GM15510 (cell line): ENCODE data around the gene HOXC11.

Source experiments
- POLR2A ChIP-seq: IDR thresholded peaks from 3 replicates; pipeline ENCODE4 v1.6.1; 2011; ENCODE audit warnings: borderline replicate concordance; ENCODE audit not compliant: insufficient read length; ENCODE audit errors: extremely low read depth

The HOXC11 gene

DNA sequence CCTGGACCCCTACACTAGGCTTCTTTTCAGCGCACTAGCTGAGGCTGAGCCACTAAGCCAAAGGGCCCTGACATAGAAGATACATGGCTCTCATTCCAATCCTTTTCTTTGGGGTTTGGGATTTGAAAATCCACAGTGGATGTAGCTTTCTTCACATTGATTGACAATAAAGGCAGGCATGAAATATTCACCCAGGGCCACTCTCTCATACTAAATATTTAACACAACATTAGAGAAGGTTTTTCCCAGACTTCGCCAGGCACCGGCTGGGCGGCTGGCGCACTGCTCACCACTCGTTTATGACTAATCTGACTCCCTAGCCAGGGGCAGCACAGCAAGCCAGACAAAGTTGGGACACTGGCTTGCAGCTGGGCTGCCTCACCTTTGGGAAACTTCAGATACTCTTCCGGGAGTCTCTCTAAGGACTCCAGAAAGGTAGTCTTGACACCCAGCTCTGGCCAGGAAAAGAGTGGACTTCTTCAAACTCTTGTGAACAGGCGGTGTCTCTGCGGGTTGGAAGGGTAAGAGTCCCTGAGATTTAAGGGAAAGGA lies 699 bp upstream of the HOXC11 start:
- no peak for TF ChIP-seq POLR2A

DNA sequence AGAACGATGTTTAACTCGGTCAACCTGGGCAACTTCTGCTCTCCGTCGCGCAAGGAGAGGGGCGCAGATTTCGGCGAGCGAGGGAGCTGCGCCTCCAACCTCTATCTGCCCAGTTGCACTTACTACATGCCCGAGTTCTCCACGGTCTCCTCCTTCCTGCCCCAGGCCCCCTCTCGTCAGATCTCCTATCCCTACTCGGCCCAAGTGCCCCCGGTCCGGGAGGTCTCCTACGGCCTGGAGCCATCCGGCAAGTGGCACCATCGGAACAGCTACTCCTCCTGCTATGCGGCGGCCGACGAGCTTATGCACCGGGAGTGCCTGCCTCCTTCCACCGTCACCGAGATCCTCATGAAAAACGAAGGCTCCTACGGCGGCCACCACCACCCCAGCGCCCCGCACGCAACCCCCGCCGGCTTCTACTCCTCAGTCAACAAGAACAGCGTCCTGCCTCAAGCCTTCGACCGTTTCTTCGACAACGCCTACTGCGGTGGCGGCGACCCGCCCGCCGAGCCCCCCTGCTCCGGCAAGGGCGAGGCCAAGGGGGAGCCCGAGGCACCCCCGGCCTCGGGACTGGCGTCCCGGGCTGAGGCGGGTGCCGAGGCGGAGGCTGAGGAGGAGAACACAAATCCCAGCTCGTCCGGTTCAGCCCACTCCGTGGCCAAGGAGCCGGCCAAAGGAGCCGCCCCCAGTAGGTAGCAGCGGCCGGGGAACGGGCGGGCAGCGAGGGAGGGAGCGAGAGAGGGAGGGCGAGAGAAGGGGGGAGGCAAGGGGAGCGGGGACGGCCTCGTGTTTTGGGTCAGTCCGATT lies 513 bp downstream of the HOXC11 start:
- TF ChIP-seq POLR2A, result no peak

- no peak for TF ChIP-seq POLR2A
Observed at GRCh38 chr12:53974084-53975063, 1.4 kb downstream of the HOXC11 start, which contains the start of gene HOTAIR. Gene HOTAIR (minus strand): TSS chr12:53974954.

DNA sequence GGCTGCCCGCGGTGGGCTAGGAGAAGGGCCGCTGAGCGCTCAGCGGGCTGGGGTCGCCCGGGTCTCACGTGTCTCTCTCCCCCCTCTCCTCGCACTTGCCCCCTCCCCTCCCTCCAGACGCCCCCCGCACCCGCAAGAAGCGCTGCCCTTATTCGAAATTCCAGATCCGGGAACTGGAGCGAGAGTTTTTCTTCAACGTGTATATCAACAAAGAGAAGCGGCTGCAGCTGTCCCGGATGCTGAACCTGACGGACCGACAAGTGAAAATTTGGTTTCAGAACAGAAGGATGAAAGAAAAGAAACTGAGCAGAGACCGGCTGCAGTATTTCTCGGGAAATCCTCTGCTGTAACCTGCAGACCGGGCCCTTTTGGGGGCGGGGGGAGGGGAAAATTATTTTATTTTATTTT lies 2.1 kb downstream of the HOXC11 start:
- TF ChIP-seq POLR2A, result no peak

- TF ChIP-seq POLR2A, result no peak
Observed at GRCh38 chr12:53975479-53976152, 2.7 kb downstream of the HOXC11 start.

DNA sequence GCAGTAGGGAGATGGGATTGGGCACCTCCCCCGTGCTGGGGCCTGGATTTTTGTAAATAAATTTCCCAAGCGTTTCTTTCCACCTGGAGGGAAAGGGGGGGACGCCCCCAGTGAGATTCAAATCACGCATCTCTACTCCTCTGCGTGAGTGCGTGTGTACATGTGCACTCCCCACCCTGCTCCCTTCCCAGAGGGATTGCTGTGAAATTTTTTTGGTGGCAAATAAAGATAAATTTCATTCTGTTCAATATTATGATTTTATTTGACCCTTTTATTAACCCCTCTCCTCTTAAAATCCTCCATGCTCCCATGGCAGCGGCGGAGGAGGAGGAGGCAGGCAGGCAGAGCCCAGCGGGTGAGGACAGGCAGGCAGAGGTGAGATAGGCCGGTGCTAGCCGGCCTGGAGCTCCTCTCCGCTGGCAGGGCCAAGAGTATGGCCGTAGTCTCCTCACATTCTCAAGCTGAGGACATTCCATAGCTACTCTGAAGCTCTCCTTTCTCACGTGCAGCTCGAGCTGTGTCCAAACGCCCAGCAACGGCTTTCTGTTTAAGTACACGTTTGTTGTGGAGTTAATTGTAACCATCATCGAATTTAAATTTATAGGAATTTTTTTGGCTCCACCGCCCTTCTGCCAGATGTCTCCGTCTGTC lies 3.4 kb downstream of the HOXC11 start:
- no peak for TF ChIP-seq POLR2A

DNA sequence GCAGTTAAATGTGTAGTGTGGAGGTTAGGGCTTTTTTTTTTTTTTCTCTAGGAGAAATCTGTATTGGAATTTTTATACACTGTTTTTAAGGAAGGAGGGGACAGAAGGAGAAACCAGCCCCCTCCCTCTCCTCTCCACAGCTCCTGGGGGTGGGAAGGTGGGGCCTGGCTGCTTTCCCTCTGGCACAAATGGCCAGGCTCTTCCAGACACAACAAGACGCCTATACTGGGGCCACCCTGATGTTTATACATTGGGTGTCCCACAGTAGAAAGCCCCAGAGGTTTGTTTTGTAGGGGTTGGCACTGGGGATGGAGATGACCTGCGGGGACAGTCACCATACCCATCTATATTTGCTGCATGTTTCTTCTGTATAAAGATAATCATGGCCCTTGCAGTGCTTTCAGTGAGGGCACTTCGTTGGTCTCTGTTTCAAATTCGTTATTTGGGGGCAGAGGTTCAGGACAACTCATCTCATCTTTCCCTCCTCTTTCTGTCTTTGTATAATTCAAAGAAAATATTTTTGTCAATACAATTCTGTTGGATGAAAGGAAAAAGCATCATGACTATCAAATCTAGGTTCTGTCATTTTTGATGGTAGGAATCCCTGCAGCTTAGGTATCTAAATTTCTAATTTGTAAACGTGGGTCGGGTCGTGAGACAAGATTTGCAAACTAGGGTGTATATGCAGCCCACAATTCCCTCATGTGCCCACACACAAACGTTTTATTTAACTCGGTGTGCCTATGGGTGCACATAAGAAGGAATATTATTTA lies 4.1 kb downstream of the HOXC11 start:
- no peak for TF ChIP-seq POLR2A

GRCh38 chr12:53977596-53978445 lies 4.9 kb downstream of the HOXC11 start:
- TF ChIP-seq POLR2A, result no peak

DNA sequence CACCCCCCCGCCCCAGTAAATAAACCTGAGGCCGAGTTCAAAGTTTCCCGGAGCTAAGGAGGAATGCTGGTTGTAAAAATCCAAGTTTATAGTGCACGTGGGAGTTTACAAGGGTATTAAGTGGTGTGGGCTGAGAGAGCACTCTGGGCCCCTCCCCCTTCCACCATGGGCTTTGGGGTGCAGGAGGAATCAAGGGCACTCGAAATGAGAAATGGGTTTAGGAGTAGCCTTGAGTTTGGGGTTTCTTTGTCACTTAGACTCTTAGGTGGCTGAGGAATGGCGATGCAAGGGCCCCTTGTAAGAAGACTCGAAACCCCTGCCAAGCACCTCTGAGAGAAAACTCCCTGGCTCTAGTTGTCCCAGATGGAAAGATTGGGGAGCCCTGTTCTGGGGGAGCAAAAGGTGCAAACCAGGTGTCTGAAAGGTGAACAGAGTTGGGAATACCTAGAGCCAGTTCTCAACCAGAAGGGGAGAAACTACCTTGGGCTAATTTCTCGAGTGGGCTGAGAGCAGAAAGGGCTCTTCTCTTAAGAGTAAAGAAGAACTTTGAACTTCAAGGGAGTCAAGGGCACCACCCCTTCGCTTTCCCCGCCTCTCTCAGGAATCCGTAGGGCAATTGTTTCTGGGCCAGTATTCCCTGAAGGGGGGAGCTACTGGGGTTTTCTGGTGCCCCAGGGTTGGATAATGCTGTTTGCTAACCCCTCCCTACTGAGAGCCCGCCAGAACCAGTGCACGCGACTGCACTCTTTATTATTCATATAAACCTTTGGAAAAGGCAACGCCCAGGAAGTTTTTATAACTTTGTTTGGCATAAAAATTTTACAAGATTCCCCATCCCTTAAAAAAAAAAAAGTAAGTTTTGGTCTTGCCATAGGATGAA lies 5.8 kb downstream of the HOXC11 start:
- TF ChIP-seq POLR2A, result no peak

GRCh38 chr12:53980104-53980801 lies 7.3 kb downstream of the HOXC11 start:
- TF ChIP-seq POLR2A, result no peak
